ENCODE data around the gene SERPINA10. TPM values are rescaled to one million over a fixed set of nuclear protein-coding genes. Genes with fewer than 3 reads are reported as not detected.
"Not testable (repeated sequence)": the region's sequence is repeated elsewhere in the genome, so short reads cannot be mapped to it uniquely, and the experiment has no call there.

SERPINA10 gene
- total RNA-seq, 1 donor from 2014 or later: not detected

DNA sequence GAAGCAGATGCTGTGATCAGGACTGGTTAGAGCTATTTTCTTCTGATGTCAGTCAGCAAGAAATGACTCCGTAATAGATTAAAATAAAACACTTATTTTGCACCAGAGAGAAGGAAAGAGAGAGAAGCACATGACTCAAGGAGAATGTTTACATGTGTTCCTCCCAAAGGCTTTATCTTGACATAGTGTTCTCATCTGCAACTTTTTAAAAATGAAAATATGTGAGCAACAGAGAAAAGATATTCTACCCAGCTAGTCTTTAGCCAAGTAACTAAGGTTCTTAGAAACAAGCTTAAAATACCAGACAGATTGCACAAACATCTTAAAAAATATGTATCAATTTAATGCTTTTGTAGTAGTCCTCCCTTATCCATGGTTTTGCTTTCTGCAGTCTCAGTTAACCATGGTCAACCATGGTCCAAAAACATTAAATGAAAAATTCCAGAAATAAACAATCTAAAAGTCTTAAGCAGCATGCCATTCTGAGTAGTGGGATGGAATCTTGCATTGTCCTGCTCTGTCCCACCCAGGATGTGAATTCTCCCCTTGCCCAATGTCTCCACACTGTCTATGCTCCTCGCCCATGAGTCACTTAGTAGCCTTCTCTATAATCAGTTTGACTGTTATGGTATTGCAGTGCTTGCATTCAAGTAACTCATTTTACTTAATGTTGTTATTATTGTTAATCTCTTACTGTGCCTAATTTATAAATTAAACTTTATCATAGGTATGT is 9.9 kb downstream of the SERPINA10 start:
- no peak for DNase-seq

DNA sequence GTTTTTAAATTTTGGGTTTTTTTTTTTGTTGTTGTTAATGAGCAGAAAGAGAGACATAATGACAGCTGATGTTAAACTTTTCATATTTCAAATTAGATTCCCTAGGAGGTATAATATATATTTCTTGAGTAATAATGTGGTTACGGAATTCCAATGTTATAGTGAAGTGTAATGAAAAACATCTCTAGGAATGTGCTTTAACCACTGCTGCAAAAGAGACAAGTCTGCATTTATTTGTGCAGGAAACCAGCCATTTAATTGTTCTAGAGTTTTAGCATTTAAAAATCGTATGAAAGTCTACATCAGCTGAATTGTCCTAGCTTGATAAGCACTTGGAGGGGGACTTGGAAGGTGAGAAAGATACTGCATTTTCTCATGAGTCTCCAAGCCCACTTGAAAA is 14.3 kb downstream of the SERPINA10 start:
- DNase-seq: no peak

- DNase-seq: not testable (repeated sequence)
These were observed 16.0 kb downstream of the SERPINA10 start for GRCh38 chr14:94276898-94277561.

GRCh38 chr14:94269156-94269555 is 23.9 kb downstream of the SERPINA10 start:
- DNase-seq: no peak

- not testable (repeated sequence) for DNase-seq
These were observed 24.5 kb downstream of the SERPINA10 start for GRCh38 chr14:94268582-94268981.

- DNase-seq: no peak
These were observed 25.7 kb downstream of the SERPINA10 start for GRCh38 chr14:94267352-94267751.

GRCh38 chr14:94264195-94264594 is 28.9 kb downstream of the SERPINA10 start:
- DNase-seq: not testable (repeated sequence)

DNA sequence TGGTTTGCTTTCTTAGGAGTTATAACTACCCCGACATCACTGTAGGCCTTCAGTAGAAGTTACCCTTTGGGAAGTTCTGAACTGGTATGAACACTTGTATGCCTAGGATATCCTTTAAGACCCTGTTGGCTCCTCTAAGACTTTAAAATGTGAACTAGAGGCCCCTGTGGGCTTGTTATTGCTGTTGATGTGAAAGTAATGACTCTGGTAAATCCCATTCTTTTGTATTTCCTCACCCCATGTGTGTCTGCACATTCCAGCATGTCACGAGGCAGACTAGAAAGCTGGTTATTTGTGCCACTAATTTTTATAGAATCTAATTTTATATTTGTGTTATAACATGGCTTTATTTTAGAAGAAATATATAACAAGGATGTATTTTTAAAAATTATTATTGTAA is 48.9 kb downstream of the SERPINA10 start:
- DNase-seq: no peak

GRCh38 chr14:94239406-94239805 is 53.7 kb downstream of the SERPINA10 start:
- DNase-seq: no peak

- no peak for DNase-seq
These were observed 55.1 kb downstream of the SERPINA10 start for GRCh38 chr14:94237983-94238382.

- no peak for DNase-seq
These were observed 56.0 kb downstream of the SERPINA10 start for GRCh38 chr14:94237046-94237445.

Other genes with a start within 250 kb of the SERPINA10 start
- gene DDX24, start 212.1 kb downstream of the SERPINA10 start, total RNA-seq: 108 and 135 TPM in 2 replicates
- gene IFI27L1, start 212.0 kb downstream of the SERPINA10 start, total RNA-seq: 7.3 and 14.0 TPM in 2 replicates
- gene IFI27, start 182.5 kb downstream of the SERPINA10 start, total RNA-seq: 75.5 and 375 TPM in 2 replicates
- 4.0 and 10.2 TPM in 2 replicates for gene IFI27L2, start 163.7 kb downstream of the SERPINA10 start, total RNA-seq
- not detected in 2 replicates for gene PPP4R4, start 118.9 kb downstream of the SERPINA10 start, total RNA-seq
- not detected in 2 replicates for gene SERPINA6, start 30.1 kb upstream of the SERPINA10 start, total RNA-seq
- gene SERPINA2, start 73.4 kb upstream of the SERPINA10 start, total RNA-seq: not detected in 2 replicates
- 0.23 and 0.51 TPM in 2 replicates for gene SERPINA1, start 95.3 kb upstream of the SERPINA10 start, total RNA-seq
- gene SERPINA11, start 159.5 kb upstream of the SERPINA10 start, total RNA-seq: not detected in 2 replicates
- gene SERPINA9, start 182.9 kb upstream of the SERPINA10 start, total RNA-seq: not detected in 2 replicates
- not detected in 2 replicates for gene SERPINA12, start 216.2 kb upstream of the SERPINA10 start, total RNA-seq